HG03135 (cell line): ENCODE data around the gene DAB1.

ENCODE experiments used
- ATAC-seq: cut with Tn5 transposase; IDR thresholded peaks from one replicate; pipeline ENCODE4 v1.9.1; 2021; ENCODE audit warnings: mild to moderate bottlenecking, moderate library complexity; ENCODE audit not compliant: unreplicated experiment

The DAB1 gene

GRCh38 chr1:57279909-57280666, 143.8 kb downstream of the DAB1 start:
- ATAC-seq, result no peak

- ATAC-seq, result no peak
Measured at GRCh38 chr1:57278558-57278957, 145.3 kb downstream of the DAB1 start.

- ATAC-seq, result no peak
Measured at GRCh38 chr1:57277681-57278080, 146.2 kb downstream of the DAB1 start.

GRCh38 chr1:57276918-57277317, 146.9 kb downstream of the DAB1 start:
- ATAC-seq, result no peak

- no peak for ATAC-seq
Measured at GRCh38 chr1:57272601-57273000, 151.3 kb downstream of the DAB1 start.

GRCh38 chr1:57272150-57272549, 151.7 kb downstream of the DAB1 start:
- no peak for ATAC-seq

- ATAC-seq, result no peak
Measured at GRCh38 chr1:57270927-57271698, 152.7 kb downstream of the DAB1 start.

GRCh38 chr1:57269630-57270225, 154.1 kb downstream of the DAB1 start:
- ATAC-seq, result no peak

GRCh38 chr1:57265104-57265503, 158.8 kb downstream of the DAB1 start:
- ATAC-seq, result no peak

- ATAC-seq, result no peak
Measured at GRCh38 chr1:57262472-57262871, 161.4 kb downstream of the DAB1 start.

GRCh38 chr1:57258557-57259325, 165.1 kb downstream of the DAB1 start:
- ATAC-seq, result no peak

- ATAC-seq, result no peak
Measured at GRCh38 chr1:57255945-57256344, 167.9 kb downstream of the DAB1 start.

- ATAC-seq, result no peak
Measured at GRCh38 chr1:57254022-57254421, 169.8 kb downstream of the DAB1 start.

- no peak for ATAC-seq
Measured at GRCh38 chr1:57252597-57253294, 171.1 kb downstream of the DAB1 start.

GRCh38 chr1:57250021-57250420, 173.8 kb downstream of the DAB1 start:
- no peak for ATAC-seq

- ATAC-seq, result no peak
Measured at GRCh38 chr1:57249511-57249910, 174.3 kb downstream of the DAB1 start.

GRCh38 chr1:57248830-57249229, 175.0 kb downstream of the DAB1 start:
- ATAC-seq, result no peak

- no peak for ATAC-seq
Measured at GRCh38 chr1:57238233-57238781, 185.6 kb downstream of the DAB1 start.

GRCh38 chr1:57235730-57236510, 187.9 kb downstream of the DAB1 start:
- ATAC-seq, result no peak
